ENCODE results near the gene MMRN1. TPM values are rescaled to one million over a fixed set of nuclear protein-coding genes. Genes with fewer than 3 reads are reported as not detected.
A peak's percentile ranks its signal among the peaks of the same experiment; 100 is the strongest.
"Not testable (repeated sequence)": the region's sequence is repeated elsewhere in the genome, so short reads cannot be mapped to it uniquely, and the experiment has no call there.

The MMRN1 gene
- total RNA-seq, 4 donors from 2014 or later, result 70.9 to 266 (median 156) TPM

DNA sequence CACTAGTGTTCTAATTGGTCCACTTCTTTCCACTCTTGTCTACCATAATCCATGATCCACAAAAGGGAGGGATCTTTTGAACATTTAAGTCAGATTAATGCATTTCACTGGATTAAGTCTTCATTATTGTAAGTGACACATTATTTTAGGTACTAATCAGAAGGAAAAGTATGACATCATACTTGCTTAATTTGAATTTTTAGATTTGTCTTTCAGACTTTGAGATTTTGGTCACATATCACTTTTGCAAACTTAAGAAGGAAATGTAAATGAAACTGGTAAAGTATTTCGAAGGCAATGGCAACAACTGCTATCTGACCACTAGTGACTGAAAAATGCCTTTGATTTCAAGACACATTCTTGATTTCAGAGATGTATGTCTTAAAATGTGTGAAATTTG is 5.2 kb downstream of the MMRN1 start:
- intact Hi-C loops (cut with DNase I; ENCODE audit: low total_unique reads), result no loop called here
- Histone ChIP-seq H3K27ac (no peak overlapping the region), H3K27me3 (no peaks in the 10 kb centered on the region), H3K4me3 (no peak overlapping the region), H3K4me1 (no peaks in the 10 kb centered on the region), H3K36me3 (no peaks in the 10 kb centered on the region), H3K9me3 (no peaks in the 10 kb centered on the region)
- TF ChIP-seq CTCF (IDR thresholded peaks at IDR 0.05), result no peak
- TF ChIP-seq POLR2A (IDR thresholded peaks at IDR 0.05), result no peak
- no peak for DNase-seq

DNA sequence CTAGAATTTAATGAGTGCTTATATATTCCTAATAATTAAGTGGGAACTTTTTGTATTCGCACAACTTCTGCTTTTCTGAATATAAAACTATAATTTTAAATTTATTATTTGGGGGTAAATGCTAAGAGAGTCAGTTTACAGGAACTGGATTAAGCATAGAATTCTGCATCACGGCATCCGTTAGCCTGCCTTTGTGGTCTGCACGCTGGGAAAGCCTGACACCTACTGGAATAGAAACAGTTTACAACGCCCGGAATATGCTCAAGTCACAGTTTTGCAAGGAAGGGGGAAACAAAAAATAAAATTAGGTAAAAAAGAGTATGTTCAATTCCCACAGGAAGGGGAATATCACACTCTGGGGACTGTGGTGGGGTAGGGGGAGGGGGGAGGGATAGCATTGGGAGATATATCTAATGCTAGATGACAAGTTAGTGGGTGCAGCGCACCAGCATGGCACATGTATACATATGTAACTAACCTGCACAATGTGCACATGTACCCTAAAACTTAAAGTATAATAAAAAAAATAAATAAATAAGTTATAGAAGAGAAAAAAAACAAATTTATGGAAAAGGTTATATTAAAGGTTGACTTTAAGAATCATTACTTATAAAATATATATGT is 7.3 kb downstream of the MMRN1 start:
- H3K36me3 ChIP-seq; H3K4me1 ChIP-seq; H3K27me3 ChIP-seq; intact Hi-C loops (cut with DNase I; ENCODE audit: low total_unique reads); H3K27ac ChIP-seq; H3K4me3 ChIP-seq; H3K9me3 ChIP-seq: not testable (repeated sequence)
- DNase-seq, result peak; percentile 26 to 42
- TF ChIP-seq CTCF (IDR thresholded peaks at IDR 0.05), result peak; percentile 61 to 70 (median 62)

- no peak for TF ChIP-seq POLR2A (IDR thresholded peaks at IDR 0.05)
- no peak for TF ChIP-seq CTCF (IDR thresholded peaks at IDR 0.05)
- Histone ChIP-seq H3K27me3 (no peaks in the 10 kb centered on the region), H3K4me3 (no peak overlapping the region), H3K27ac (no peak overlapping the region), H3K4me1 (no peaks in the 10 kb centered on the region), H3K36me3 (no peaks in the 10 kb centered on the region), H3K9me3 (no peaks in the 10 kb centered on the region)
- intact Hi-C loops (cut with DNase I; ENCODE audit: low total_unique reads), result no loop called here
- no peak for DNase-seq
These were observed 9.9 kb downstream of the MMRN1 start for GRCh38 chr4:89904524-89904923.

DNA sequence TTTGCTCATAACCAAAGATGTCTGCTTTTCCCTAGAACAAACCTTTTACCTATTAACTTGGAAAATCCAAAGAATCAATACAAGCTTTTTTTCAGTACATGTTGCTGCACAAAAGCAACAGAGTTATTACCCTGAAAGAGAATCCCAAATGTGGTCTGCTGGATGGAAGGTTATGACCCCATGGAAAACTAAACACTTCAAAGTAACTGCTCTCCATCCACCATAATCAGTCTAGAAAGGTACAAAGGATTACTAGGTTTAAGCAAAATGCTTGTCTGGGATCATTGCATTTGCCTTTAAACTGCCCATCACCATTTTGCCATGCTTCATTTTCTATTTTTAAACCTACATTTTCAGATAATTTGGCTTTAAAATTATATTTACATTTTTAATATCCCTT is 11.7 kb downstream of the MMRN1 start:
- Histone ChIP-seq H3K9me3 (no peaks in the 10 kb centered on the region), H3K4me1 (no peaks in the 10 kb centered on the region), H3K27me3 (no peaks in the 10 kb centered on the region), H3K4me3 (no peak overlapping the region), H3K27ac (no peak overlapping the region), H3K36me3 (no peaks in the 10 kb centered on the region)
- DNase-seq, result no peak
- TF ChIP-seq POLR2A (IDR thresholded peaks at IDR 0.05) (no peak), CTCF (IDR thresholded peaks at IDR 0.05) (no peak)
- intact Hi-C loops (cut with DNase I; ENCODE audit: low total_unique reads), result no loop called here

- intact Hi-C loops (cut with DNase I; ENCODE audit: low total_unique reads), result no loop called here
- no peak for DNase-seq
- H3K4me3 ChIP-seq, result no peak overlapping the region
- H3K27ac ChIP-seq, result no peak overlapping the region
- TF ChIP-seq POLR2A (IDR thresholded peaks at IDR 0.05), result no peak
- no peak for TF ChIP-seq CTCF (IDR thresholded peaks at IDR 0.05)
- H3K4me1 ChIP-seq, result no peaks in the 10 kb centered on the region
- H3K27me3 ChIP-seq, result no peaks in the 10 kb centered on the region
- H3K9me3 ChIP-seq, result no peaks in the 10 kb centered on the region
- H3K36me3 ChIP-seq, result no peaks in the 10 kb centered on the region
These were observed 12.3 kb downstream of the MMRN1 start for GRCh38 chr4:89906777-89907521.

Measured in uterus (tissue), 4 donors.